Activated T-helper 17 cell treated with anti-CD3 and anti-CD28 coated beads, Interleukin-2, amount 50 U/mL, for 72 hours (primary cell): Measurements from ENCODE around the gene HLA-DQB1. TPM values are rescaled to one million over a fixed set of nuclear protein-coding genes. Genes with fewer than 3 reads are reported as not detected.

Experiments
- ATAC-seq: fragments of 150-1000 bp; cut with Tn5 transposase; replicated peaks from 2 replicates; pipeline ENCODE4 v1.10.0; 2021; ENCODE audit warnings: mild to moderate bottlenecking, moderate library complexity
- H3K27ac Mint-ChIP-seq: one replicate; pipeline ENCODE4 v1.8.0; 2022; ENCODE audit warnings: mixed read lengths
- H3K27me3 Mint-ChIP-seq: one replicate; pipeline ENCODE4 v1.8.0; 2022; ENCODE audit warnings: mixed read lengths
- H3K36me3 Mint-ChIP-seq: one replicate; pipeline ENCODE4 v1.8.0; 2022; ENCODE audit warnings: low read depth, mild to moderate bottlenecking, mixed read lengths
- H3K4me1 Mint-ChIP-seq: one replicate; pipeline ENCODE4 v1.8.0; 2022; ENCODE audit warnings: mixed read lengths
- H3K4me3 Mint-ChIP-seq: one replicate; pipeline ENCODE4 v1.8.0; 2022; ENCODE audit warnings: mild to moderate bottlenecking, mixed read lengths
- H3K9me3 Mint-ChIP-seq: one replicate; pipeline ENCODE4 v1.8.0; 2022; ENCODE audit warnings: mixed read lengths
- total RNA-seq, 2 donors: library from RNA; stranded (reverse); gene quantifications; one replicate each; pipeline ENCODE4 v1.2.3, GENCODE V29; 2022

The HLA-DQB1 gene
- total RNA-seq, 2 donors from 2014 or later: 3.4 to 25.5 TPM

- Mint-ChIP-seq H3K9me3 (no peaks in the 10 kb centered on the region), H3K4me1 (peaks cover 32% of the 10 kb centered on the region), H3K27me3 (no peaks in the 10 kb centered on the region), H3K4me3 (no peak overlapping the region), H3K27ac (peak overlapping the region; percentile 14), H3K36me3 (no peaks in the 10 kb centered on the region)
- no peak for ATAC-seq
These were observed 41.3 kb downstream of the HLA-DQB1 start for GRCh38 chr6:32625137-32625536.

- Mint-ChIP-seq H3K9me3 (no peaks in the 10 kb centered on the region), H3K27me3 (no peaks in the 10 kb centered on the region), H3K4me3 (no peak overlapping the region), H3K27ac (no peak overlapping the region), H3K36me3 (no peaks in the 10 kb centered on the region), H3K4me1 (peaks cover 32% of the 10 kb centered on the region)
- ATAC-seq: no peak
These were observed 41.9 kb downstream of the HLA-DQB1 start for GRCh38 chr6:32624565-32624964.

GRCh38 chr6:32623693-32624092 lies 42.8 kb downstream of the HLA-DQB1 start:
- H3K4me1 Mint-ChIP-seq: peaks cover 32% of the 10 kb centered on the region
- no peaks in the 10 kb centered on the region for H3K36me3 Mint-ChIP-seq
- H3K9me3 Mint-ChIP-seq: no peaks in the 10 kb centered on the region
- peak overlapping the region; percentile 89 for H3K27ac Mint-ChIP-seq
- H3K27me3 Mint-ChIP-seq: no peaks in the 10 kb centered on the region
- ATAC-seq: no peak
- peak overlapping the region; percentile 70 for H3K4me3 Mint-ChIP-seq

DNA sequence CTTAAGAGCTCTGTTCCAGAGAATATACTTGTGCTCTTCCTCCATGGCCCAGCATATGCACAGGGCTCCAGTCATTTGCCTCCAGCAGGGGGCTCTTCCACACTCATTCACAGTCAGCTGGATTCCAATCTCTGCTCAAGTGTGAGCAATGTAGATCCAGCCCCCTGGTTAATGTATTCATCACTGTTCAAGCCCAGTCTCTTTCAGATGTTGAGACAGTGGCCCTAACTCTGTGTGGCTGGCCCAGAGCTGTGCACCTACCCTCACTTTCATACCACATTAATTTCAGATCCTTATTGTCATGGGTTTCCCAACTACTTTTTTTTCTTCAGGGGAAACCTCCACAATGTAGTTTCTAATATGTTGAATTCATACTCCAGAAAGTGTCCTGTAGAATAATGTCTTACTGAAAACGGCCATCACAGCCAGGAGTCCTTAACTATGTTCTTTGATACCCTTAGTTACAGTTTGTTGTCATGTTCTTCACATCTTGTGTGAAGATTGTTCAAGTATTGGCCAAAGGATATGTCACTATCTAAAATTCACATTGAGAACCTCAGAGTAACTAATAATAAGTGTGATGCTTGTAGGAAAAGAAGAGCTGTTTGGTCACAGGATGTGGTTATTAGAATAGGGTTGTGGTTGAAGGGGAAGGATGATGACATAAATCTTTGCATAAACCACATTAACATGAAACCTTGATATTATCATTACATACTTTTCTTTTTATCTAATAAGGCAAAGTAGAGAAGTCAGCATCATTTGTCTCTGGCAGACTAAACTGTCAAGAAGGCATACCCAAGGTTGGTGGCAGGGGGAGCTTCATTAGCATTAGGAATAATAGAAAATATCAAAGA lies 43.7 kb downstream of the HLA-DQB1 start:
- no peaks in the 10 kb centered on the region for H3K36me3 Mint-ChIP-seq

DNA sequence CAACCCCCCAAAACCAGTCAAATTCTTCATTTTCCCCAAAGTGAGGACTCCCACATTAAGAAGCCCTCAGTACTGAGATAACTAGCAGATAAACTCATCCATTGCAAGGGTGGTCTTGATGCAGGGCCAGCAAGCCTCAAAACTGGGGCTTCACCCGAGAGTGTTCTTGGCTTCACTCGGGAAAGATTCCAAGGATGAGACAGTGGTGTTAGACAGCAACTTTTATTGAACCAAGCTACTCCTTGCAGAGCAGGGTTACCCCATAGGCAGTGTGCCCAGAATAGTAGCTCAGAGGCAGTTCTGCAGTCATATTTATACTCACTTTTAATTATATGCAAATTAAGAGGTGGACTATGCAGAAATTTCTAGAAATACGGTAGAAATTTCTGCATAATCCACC lies 45.1 kb downstream of the HLA-DQB1 start:
- Mint-ChIP-seq H3K27me3 (no peaks in the 10 kb centered on the region), H3K9me3 (no peaks in the 10 kb centered on the region), H3K4me3 (no peak overlapping the region), H3K27ac (no peak overlapping the region), H3K36me3 (no peaks in the 10 kb centered on the region), H3K4me1 (peaks cover 38% of the 10 kb centered on the region)
- no peak for ATAC-seq

More for the DNA sequence above, 43.7 kb downstream of the HLA-DQB1 start:
- H3K27me3 Mint-ChIP-seq: no peaks in the 10 kb centered on the region
- H3K9me3 Mint-ChIP-seq: no peaks in the 10 kb centered on the region
- peaks cover 32% of the 10 kb centered on the region for H3K4me1 Mint-ChIP-seq
- peak overlapping the region; percentile 89 for H3K27ac Mint-ChIP-seq
- peak overlapping the region; percentile 70 for H3K4me3 Mint-ChIP-seq
- peak; percentile 87 for ATAC-seq

DNA sequence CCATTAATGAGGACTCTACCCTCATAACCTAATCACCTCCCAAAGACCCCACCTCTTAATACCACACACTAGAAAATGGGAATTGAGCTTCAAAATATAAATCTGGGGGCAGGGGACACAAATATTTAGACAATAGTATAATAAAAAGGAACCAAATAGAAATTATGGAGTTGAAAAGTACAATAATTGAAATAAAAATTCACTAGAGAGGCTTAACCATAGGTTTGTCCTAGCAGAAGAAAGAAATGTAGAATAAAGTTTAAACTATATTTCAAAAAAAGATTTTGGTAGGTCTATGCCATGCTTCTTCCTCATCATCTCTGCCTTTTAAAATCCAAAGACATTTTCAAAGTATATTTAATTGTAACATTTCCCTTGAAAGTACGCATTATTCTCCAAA lies 48.7 kb downstream of the HLA-DQB1 start:
- Mint-ChIP-seq H3K27ac (no peak overlapping the region), H3K4me1 (peaks cover 24% of the 10 kb centered on the region), H3K27me3 (no peaks in the 10 kb centered on the region), H3K9me3 (no peaks in the 10 kb centered on the region), H3K36me3 (no peaks in the 10 kb centered on the region), H3K4me3 (no peak overlapping the region)
- ATAC-seq: no peak

DNA sequence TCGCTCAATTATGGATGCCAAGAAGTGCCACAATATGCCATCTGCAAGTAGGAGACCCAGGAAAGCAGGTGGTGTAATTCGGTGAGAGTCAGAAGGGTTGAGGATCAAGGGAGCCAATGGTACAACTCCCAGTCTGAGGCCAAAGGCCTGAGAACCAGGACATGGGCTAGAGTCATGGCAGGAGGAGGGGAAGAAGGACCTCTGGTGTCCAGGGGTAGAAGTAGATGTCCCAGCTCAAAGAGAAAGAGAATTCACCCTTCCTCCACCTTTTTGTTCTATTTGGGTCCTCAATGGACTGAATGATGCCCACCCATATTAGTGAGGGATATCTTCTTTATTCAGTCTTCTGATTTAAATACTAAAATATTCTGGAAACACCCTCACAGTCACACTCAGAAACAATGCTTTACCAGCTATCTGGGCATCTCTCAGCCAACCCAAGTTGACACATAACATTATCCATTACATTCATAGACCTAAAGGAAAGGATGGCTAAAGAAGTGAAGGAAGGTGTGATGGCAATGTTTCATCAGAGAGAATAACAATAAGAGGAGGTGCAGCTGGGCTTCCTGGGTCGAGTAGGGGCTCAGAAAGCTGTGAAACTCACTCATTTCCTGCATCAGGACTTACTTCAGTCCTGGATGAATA lies 50.4 kb downstream of the HLA-DQB1 start:
- Mint-ChIP-seq H3K27ac (peak overlapping the region; percentile 12), H3K27me3 (no peaks in the 10 kb centered on the region), H3K9me3 (no peaks in the 10 kb centered on the region), H3K36me3 (no peaks in the 10 kb centered on the region), H3K4me3 (no peak overlapping the region), H3K4me1 (peaks cover 13% of the 10 kb centered on the region)
- peak; percentile 70 for ATAC-seq

DNA sequence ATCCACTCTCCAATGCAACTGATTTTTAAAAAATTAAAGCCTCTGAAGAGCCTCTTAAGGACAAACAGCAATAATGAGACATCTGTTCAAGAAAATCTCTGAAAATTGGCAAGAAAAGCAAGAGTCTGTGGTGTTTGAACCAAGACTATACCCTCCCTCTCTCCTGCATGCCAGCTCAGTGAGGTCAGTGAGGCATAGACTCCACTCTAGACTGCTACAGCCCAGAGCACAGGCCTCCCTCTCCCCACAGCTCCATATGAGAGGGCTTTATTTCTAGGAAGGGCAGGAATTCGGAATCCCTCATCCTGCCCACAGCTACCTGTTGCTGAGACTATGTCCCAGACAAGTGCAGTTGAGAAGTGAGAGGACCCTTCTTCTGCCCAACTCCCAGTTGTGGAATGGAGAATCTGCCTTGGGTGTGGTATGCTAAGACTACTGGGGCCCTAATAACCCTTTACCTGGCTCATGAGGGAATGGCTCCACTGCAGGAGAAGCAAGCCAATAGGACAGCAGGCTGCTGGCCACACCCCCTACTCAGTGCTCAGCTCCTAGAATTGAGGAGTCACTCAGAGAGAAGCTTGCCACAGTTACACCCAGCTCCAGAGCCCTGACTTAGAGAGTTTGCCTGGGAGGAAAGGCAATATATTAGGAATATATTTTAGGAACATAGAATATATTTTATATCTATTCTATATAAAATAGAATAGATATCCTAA lies 51.9 kb downstream of the HLA-DQB1 start:
- no peaks in the 10 kb centered on the region for H3K36me3 Mint-ChIP-seq
- H3K4me3 Mint-ChIP-seq: no peak overlapping the region
- peaks cover 13% of the 10 kb centered on the region for H3K4me1 Mint-ChIP-seq
- H3K27ac Mint-ChIP-seq: no peak overlapping the region
- no peaks in the 10 kb centered on the region for H3K27me3 Mint-ChIP-seq
- no peak for ATAC-seq
- H3K9me3 Mint-ChIP-seq: no peaks in the 10 kb centered on the region

DNA sequence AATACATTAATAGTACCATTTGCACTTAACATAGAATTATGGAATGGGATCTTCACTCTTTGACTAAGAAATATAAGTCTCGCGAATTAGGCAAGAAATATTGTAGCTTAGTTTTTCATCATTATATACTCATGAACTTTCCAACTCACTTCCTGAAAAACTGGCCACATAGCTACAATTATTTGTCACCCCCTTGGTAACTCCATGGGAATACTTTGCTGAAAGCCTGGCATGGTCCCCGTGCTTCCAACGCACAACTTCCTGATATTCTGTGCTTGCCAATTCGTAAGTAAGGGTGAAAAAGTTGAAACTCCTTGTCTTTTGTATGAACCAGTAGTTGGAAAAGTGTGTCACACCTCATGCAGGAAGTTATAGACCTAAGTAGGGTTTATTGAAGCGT lies 53.0 kb downstream of the HLA-DQB1 start:
- Mint-ChIP-seq H3K9me3 (no peaks in the 10 kb centered on the region), H3K36me3 (no peaks in the 10 kb centered on the region), H3K4me1 (peaks cover 13% of the 10 kb centered on the region), H3K27me3 (no peaks in the 10 kb centered on the region), H3K4me3 (no peak overlapping the region), H3K27ac (no peak overlapping the region)
- ATAC-seq: no peak

DNA sequence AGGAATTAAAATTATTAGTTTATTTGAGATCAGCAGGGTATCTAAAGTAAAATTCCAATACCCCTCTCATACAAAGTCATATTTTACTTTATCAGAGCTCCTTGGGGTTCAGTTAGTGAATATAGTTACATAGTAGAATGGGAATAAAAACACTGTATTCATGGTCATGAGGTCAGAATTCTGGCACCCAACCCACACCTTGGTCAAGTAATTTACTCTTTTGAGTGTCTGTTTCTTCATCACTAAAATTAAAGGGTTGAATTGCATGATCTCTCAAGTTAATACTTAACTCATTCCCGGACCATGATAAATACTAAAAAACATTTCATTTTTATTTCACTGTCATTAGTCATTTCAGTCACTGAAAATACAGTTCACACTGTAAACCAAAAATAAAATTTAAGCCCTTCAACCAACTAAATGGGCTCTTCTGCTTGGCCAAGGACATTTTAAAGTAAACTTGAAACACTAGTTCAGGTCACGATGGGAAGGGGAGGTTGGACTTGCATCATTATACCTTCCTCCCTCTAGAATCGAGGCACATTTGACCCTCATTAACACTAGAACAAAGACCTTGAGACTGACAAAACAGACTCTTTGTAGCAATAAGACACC lies 55.7 kb downstream of the HLA-DQB1 start:
- Mint-ChIP-seq H3K27ac (no peak overlapping the region), H3K4me3 (no peak overlapping the region), H3K9me3 (no peaks in the 10 kb centered on the region)

GRCh38 chr6:32609731-32610640 lies 56.5 kb downstream of the HLA-DQB1 start:
- Mint-ChIP-seq H3K27ac (no peak overlapping the region), H3K9me3 (no peaks in the 10 kb centered on the region), H3K4me1 (no peaks in the 10 kb centered on the region), H3K4me3 (no peak overlapping the region), H3K36me3 (no peaks in the 10 kb centered on the region), H3K27me3 (no peaks in the 10 kb centered on the region)
- peak; percentile 97 for ATAC-seq

More for the DNA sequence above, 55.7 kb downstream of the HLA-DQB1 start:
- no peaks in the 10 kb centered on the region for H3K27me3 Mint-ChIP-seq
- no peak for ATAC-seq
- no peaks in the 10 kb centered on the region for H3K36me3 Mint-ChIP-seq
- H3K4me1 Mint-ChIP-seq: peaks cover 1% of the 10 kb centered on the region
